ENCODE data around the gene C16orf87.

- no peak for TF ChIP-seq CTCF (IDR thresholded peaks at IDR 0.05; ENCODE audit: low read depth, low read length)
- TF ChIP-seq EZH2phosphoT487 (IDR thresholded peaks at IDR 0.05; ENCODE audit: low read depth): no peak
These were observed 4.3 kb downstream of the C16orf87 start for GRCh38 chr16:46826631-46827030.
